ENCODE measurements around the gene LRP1. TPM values are rescaled to one million over a fixed set of nuclear protein-coding genes. Genes with fewer than 3 reads are reported as not detected.

Gene LRP1
- total and polyA plus RNA-seq, 2 of the 13 experiments (the other 11 are each of a cell fraction or from before 2014, with no cell fraction given) = 14.7 to 30.8 TPM

DNA sequence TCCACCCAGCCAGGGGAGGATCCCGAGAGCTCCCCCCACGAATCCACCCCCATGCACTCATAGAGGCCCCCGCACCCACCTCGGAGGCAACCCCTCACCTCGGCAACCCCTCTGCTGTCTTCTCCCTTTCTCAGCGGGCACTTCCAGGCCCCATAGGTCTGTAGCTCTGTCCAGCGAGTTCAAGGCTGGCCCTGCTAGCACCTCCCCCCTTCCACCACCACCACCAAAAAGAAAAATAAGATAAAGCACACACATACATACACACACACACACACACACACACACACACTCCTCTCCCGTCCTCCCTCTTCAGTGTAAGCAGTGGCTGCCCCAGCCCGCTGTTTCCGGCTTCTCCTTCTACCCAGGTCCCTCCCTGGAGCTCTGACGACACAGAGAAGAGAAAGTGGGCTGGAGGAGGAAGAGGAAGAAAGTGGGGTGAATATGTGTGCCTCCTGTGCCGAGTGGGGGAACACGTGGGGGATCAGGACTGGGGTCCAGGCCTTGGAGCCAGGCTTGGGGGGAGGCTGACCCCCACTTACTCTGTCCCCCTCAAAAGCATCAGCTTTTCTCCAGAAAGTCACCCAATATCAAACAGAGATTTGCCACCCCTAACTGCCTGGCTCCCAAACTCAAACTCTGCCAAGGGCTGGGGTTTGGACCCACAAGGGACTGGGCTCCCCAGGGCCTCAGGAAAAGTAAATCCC lies 17.1 kb upstream of the LRP1 start, which contains the start of gene STAT6 (continued):
- TF ChIP-seq, protein P1, sequence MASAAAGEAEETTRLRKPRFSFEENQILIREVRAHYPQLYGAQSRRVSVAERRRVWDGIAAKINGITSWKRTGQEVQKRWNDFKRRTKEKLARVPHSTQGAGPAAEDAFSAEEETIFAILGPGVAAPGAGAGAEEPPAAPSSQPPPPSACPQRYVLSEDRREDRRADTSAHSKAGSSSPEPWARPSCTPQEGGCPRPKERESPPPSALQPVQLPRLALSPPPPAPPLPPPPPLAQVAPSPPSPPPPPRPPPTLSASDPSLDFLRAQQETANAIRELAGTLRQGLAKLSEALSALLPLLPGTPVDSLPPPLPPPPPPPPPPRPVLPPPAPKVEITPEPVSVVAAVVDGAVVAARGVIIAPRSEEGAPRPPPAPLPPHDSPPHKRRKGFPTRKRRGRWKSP (CRISPR knock-in tag; IDR thresholded peaks at IDR 0.05) = peak; percentile 65
- TF ChIP-seq ZNF207 (IDR thresholded peaks at IDR 0.05; ENCODE audit: borderline replicate concordance) (no peak), MTF1 (CRISPR knock-in tag; IDR thresholded peaks at IDR 0.05) (no peak), ZFP36L2 (CRISPR knock-in tag; IDR thresholded peaks at IDR 0.05) (no peak), EED (CRISPR knock-in tag; IDR thresholded peaks at IDR 0.05) (no peak), ZNF567 (CRISPR knock-in tag; IDR thresholded peaks at IDR 0.05; ENCODE audit: borderline replicate concordance) (no peak), SRSF4 (IDR thresholded peaks at IDR 0.05; ENCODE audit: low read depth, low read length, poor library complexity, severe bottlenecking) (no peak), RXRB (CRISPR knock-in tag; IDR thresholded peaks at IDR 0.05; ENCODE audit: borderline replicate concordance) (no peak), GFI1 (CRISPR knock-in tag; IDR thresholded peaks at IDR 0.05; ENCODE audit: borderline replicate concordance) (peak; percentile 47; the same call in 1 of the 2 replicates), SOX5 (CRISPR knock-in tag; IDR thresholded peaks at IDR 0.05; ENCODE audit: borderline replicate concordance) (no peak), ZNF451 (CRISPR knock-in tag; IDR thresholded peaks at IDR 0.05) (no peak), SP1 (IDR thresholded peaks at IDR 0.05) (no peak), SP1 (CRISPR knock-in tag; IDR thresholded peaks at IDR 0.05) (no peak), ZBTB20 (CRISPR knock-in tag; IDR thresholded peaks at IDR 0.05; ENCODE audit: borderline replicate concordance, low read depth) (no peak), ZFP41 (CRISPR knock-in tag; IDR thresholded peaks at IDR 0.05; ENCODE audit: borderline replicate concordance) (no peak), ZC3H4 (CRISPR knock-in tag; IDR thresholded peaks at IDR 0.05; ENCODE audit: borderline replicate concordance) (0 out of 2 replicates have a peak, but pooled peaks have one; percentile 12), ZNF569 (CRISPR knock-in tag; IDR thresholded peaks at IDR 0.05; ENCODE audit: borderline replicate concordance) (no peak), ZNF225 (CRISPR knock-in tag; IDR thresholded peaks at IDR 0.05) (no peak), ZNF557 (CRISPR knock-in tag; IDR thresholded peaks at IDR 0.05) (no peak), ZFP36L1 (CRISPR knock-in tag; IDR thresholded peaks at IDR 0.05) (no peak; the same call in 1 of the 2 replicates), POLR2A (IDR thresholded peaks at IDR 0.05; ENCODE audit: insufficient read depth in 1 of 2, low read depth in 2 of 2, low read length in 2 of 2) (peak in 1 of 2 experiments; percentile 55; a peak in 1 of 4 replicates), RXRA (CRISPR knock-in tag; IDR thresholded peaks at IDR 0.05) (no peak), SMC3 (IDR thresholded peaks at IDR 0.05; ENCODE audit: low read length) (no peak), KAT8 (CRISPR knock-in tag; IDR thresholded peaks at IDR 0.05) (no peak)
- TF ChIP-seq, protein P2, sequence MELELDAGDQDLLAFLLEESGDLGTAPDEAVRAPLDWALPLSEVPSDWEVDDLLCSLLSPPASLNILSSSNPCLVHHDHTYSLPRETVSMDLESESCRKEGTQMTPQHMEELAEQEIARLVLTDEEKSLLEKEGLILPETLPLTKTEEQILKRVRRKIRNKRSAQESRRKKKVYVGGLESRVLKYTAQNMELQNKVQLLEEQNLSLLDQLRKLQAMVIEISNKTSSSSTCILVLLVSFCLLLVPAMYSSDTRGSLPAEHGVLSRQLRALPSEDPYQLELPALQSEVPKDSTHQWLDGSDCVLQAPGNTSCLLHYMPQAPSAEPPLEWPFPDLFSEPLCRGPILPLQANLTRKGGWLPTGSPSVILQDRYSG (CRISPR knock-in tag; IDR thresholded peaks at IDR 0.05) = no peak
- TF ChIP-seq, protein P3, sequence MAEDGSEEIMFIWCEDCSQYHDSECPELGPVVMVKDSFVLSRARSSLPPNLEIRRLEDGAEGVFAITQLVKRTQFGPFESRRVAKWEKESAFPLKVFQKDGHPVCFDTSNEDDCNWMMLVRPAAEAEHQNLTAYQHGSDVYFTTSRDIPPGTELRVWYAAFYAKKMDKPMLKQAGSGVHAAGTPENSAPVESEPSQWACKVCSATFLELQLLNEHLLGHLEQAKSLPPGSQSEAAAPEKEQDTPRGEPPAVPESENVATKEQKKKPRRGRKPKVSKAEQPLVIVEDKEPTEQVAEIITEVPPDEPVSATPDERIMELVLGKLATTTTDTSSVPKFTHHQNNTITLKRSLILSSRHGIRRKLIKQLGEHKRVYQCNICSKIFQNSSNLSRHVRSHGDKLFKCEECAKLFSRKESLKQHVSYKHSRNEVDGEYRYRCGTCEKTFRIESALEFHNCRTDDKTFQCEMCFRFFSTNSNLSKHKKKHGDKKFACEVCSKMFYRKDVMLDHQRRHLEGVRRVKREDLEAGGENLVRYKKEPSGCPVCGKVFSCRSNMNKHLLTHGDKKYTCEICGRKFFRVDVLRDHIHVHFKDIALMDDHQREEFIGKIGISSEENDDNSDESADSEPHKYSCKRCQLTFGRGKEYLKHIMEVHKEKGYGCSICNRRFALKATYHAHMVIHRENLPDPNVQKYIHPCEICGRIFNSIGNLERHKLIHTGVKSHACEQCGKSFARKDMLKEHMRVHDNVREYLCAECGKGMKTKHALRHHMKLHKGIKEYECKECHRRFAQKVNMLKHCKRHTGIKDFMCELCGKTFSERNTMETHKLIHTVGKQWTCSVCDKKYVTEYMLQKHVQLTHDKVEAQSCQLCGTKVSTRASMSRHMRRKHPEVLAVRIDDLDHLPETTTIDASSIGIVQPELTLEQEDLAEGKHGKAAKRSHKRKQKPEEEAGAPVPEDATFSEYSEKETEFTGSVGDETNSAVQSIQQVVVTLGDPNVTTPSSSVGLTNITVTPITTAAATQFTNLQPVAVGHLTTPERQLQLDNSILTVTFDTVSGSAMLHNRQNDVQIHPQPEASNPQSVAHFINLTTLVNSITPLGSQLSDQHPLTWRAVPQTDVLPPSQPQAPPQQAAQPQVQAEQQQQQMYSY (CRISPR knock-in tag; IDR thresholded peaks at IDR 0.05) = no peak
- TF ChIP-seq, protein P4, sequence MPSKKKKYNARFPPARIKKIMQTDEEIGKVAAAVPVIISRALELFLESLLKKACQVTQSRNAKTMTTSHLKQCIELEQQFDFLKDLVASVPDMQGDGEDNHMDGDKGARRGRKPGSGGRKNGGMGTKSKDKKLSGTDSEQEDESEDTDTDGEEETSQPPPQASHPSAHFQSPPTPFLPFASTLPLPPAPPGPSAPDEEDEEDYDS (CRISPR knock-in tag; IDR thresholded peaks at IDR 0.05) = 0 out of 2 replicates have a peak, but pooled peaks have one; percentile 21

Measured in HepG2 (cell line).